Measurements from ENCODE around the gene SUPT3H.

SUPT3H gene

DNA sequence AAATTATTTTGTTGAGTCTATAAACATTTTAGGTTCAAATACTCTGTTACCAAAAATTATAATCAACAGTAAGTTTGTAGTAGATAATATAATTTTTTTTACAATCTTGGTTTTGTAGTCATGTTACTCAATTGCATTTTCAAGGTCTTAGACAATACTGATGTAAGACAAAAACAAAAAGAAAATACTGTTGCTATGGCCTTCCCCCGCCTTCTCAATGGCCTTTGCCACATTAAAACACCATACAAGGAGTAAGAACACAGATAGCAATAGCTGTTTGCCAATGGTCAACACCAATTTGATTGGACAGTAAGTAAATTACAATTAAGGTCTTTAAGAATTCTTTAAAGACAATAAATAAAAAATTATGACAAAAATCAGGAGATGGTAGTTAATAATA is 540.0 kb downstream of the SUPT3H start:
- Histone ChIP-seq H3K36me3 (ENCODE audit: control insufficient read depth, insufficient read depth, low read length) (no peaks in the 10 kb centered on the region), H3K27ac (ENCODE audit: low read depth, low read length) (no peak overlapping the region), H3K4me1 (ENCODE audit: control insufficient read depth, insufficient read depth, low read length) (no peaks in the 10 kb centered on the region; the same call in 1 of the 2 replicates), H3K27me3 (ENCODE audit: control insufficient read depth, insufficient read depth, low read length) (no peaks in the 10 kb centered on the region), H3K9me3 (ENCODE audit: control insufficient read depth, insufficient read depth, low read length) (no peaks in the 10 kb centered on the region), H3K9ac (ENCODE audit: low read depth, low read length) (no peak overlapping the region), H3K4me3 (ENCODE audit: low read depth, low read length) (no peak overlapping the region)

DNA sequence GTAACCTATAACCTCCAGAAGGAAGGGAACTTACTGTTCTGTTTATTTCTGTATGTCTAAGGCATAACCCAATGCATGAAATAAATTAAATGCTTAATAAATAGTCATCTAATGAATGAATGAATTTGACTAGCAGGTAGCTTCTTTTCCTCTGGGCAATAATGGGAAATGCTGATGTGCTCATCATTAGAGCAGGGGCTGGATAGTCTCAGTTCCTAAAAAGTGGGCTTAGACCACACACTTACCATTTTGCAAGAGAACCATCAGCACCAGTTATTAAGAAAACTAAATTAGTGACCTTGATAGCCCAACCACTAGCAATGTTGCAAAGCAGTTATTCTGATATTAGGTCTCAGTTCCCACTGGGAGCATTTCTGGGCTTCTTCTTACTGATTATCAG is 540.5 kb downstream of the SUPT3H start:
- H3K27ac ChIP-seq (ENCODE audit: low read depth, low read length): no peak overlapping the region
- H3K36me3 ChIP-seq (ENCODE audit: control insufficient read depth, insufficient read depth, low read length): no peaks in the 10 kb centered on the region
- no peak overlapping the region for H3K9ac ChIP-seq (ENCODE audit: low read depth, low read length)
- no peaks in the 10 kb centered on the region for H3K9me3 ChIP-seq (ENCODE audit: control insufficient read depth, insufficient read depth, low read length)
- no peak overlapping the region for H3K4me3 ChIP-seq (ENCODE audit: low read depth, low read length)
- H3K27me3 ChIP-seq (ENCODE audit: control insufficient read depth, insufficient read depth, low read length): no peaks in the 10 kb centered on the region
- peaks cover 4% of the 10 kb centered on the region; the same call in 1 of the 2 replicates for H3K4me1 ChIP-seq (ENCODE audit: control insufficient read depth, insufficient read depth, low read length)

DNA sequence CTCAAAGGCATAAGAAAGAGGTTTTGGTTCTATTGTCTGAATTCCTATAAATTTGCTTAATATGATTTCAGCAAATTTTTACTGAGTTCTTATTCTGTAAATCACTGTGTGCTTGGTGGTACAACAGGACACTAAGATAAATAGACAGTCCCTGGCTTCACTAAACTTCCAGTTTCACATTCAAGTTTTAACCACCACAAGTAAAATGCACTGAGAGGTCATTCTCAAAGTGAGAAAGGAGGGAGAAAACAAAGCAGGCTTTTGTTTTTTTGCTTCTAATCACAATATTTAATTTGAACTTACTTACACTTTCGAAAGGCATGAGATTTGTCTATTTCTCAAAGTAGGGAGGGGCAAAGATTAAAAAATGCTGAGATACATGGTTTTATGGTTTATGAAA is 544.5 kb downstream of the SUPT3H start:
- Histone ChIP-seq H3K36me3 (ENCODE audit: control insufficient read depth, insufficient read depth, low read length) (no peaks in the 10 kb centered on the region), H3K9me3 (ENCODE audit: control insufficient read depth, insufficient read depth, low read length) (no peaks in the 10 kb centered on the region), H3K27ac (ENCODE audit: low read depth, low read length) (no peak overlapping the region), H3K27me3 (ENCODE audit: control insufficient read depth, insufficient read depth, low read length) (no peaks in the 10 kb centered on the region), H3K4me1 (ENCODE audit: control insufficient read depth, insufficient read depth, low read length) (peaks cover 37% of the 10 kb centered on the region), H3K9ac (ENCODE audit: low read depth, low read length) (no peak overlapping the region), H3K4me3 (ENCODE audit: low read depth, low read length) (no peak overlapping the region)

DNA sequence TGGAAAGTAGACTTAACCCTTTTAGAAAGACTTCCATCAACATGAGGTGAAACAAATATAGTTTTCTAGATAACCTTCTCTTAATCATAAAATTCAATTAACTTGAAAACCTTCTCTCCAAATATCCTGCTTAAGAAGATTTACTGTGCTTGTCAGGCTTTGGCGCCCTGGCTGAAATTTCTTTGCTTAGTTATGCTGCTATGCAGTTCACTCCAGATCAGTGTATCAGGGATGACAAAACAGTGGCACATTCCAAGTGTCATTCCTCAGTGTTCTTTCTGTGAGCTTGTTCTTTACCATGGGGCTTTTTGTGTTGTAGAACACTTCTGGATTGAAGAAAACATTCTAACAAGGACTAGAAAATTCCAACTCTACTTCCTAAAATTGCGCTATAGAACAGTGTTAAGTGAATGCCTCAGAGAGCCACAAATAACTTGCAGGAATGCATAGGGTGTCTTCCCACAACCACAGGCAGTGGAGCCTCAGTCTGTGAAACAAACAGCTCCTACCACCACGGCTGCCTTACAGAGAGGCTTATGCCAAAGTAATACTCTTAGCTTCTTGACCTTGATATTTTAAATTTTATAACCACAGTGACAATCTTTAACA is 546.6 kb downstream of the SUPT3H start:
- Histone ChIP-seq H3K9me3 (ENCODE audit: control insufficient read depth, insufficient read depth, low read length) (no peaks in the 10 kb centered on the region), H3K36me3 (ENCODE audit: control insufficient read depth, insufficient read depth, low read length) (no peaks in the 10 kb centered on the region), H3K27ac (ENCODE audit: low read depth, low read length) (no peak overlapping the region), H3K27me3 (ENCODE audit: control insufficient read depth, insufficient read depth, low read length) (no peaks in the 10 kb centered on the region), H3K4me3 (ENCODE audit: low read depth, low read length) (no peak overlapping the region), H3K9ac (ENCODE audit: low read depth, low read length) (no peak overlapping the region), H3K4me1 (ENCODE audit: control insufficient read depth, insufficient read depth, low read length) (peaks cover 37% of the 10 kb centered on the region)

DNA sequence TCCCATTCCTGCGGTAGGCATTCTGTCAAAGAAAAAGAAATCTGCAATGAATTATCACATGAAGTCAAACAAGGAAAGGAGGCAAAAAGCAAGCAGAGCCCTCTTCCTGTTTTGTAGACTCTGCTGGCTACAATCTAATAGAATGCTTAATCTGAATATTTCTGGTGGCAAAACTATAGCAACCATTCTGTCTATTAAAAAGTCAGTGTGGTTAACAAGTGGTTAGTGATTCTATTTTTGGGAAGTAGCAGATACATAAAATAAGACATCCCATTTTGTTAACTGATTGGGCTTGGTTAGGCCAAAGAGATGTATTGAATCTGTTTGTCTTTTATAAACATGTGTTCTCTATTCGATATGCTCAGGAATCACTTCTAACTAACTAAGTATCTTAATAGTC is 547.9 kb downstream of the SUPT3H start:
- peaks cover 37% of the 10 kb centered on the region for H3K4me1 ChIP-seq (ENCODE audit: control insufficient read depth, insufficient read depth, low read length)
- no peak overlapping the region for H3K27ac ChIP-seq (ENCODE audit: low read depth, low read length)
- H3K27me3 ChIP-seq (ENCODE audit: control insufficient read depth, insufficient read depth, low read length): no peaks in the 10 kb centered on the region
- H3K9ac ChIP-seq (ENCODE audit: low read depth, low read length): no peak overlapping the region
- no peak overlapping the region for H3K4me3 ChIP-seq (ENCODE audit: low read depth, low read length)
- H3K9me3 ChIP-seq (ENCODE audit: control insufficient read depth, insufficient read depth, low read length): no peaks in the 10 kb centered on the region
- H3K36me3 ChIP-seq (ENCODE audit: control insufficient read depth, insufficient read depth, low read length): no peaks in the 10 kb centered on the region

DNA sequence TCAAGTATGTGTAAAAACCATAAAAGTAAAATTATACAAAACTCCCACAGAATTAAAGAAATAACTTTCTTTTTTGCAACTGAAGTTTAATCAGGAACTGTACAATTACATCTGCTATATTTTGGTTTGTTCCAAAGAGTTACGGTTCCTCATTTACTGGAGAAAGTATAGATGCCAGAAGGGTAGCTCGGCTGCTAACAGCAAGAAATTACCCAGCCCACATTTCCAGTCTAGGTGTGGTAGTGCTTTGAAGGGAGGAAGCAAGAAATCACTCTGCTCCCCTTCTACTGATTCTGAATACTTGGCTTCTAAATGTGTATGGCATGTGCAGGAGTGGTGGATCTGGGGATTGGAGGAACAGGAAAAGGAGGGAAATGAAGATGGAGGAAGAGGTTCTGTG is 549.0 kb downstream of the SUPT3H start:
- Histone ChIP-seq H3K4me3 (ENCODE audit: low read depth, low read length) (no peak overlapping the region), H3K36me3 (ENCODE audit: control insufficient read depth, insufficient read depth, low read length) (no peaks in the 10 kb centered on the region), H3K27ac (ENCODE audit: low read depth, low read length) (no peak overlapping the region), H3K9me3 (ENCODE audit: control insufficient read depth, insufficient read depth, low read length) (no peaks in the 10 kb centered on the region), H3K27me3 (ENCODE audit: control insufficient read depth, insufficient read depth, low read length) (no peaks in the 10 kb centered on the region), H3K9ac (ENCODE audit: low read depth, low read length) (no peak overlapping the region), H3K4me1 (ENCODE audit: control insufficient read depth, insufficient read depth, low read length) (peaks cover 37% of the 10 kb centered on the region)

DNA sequence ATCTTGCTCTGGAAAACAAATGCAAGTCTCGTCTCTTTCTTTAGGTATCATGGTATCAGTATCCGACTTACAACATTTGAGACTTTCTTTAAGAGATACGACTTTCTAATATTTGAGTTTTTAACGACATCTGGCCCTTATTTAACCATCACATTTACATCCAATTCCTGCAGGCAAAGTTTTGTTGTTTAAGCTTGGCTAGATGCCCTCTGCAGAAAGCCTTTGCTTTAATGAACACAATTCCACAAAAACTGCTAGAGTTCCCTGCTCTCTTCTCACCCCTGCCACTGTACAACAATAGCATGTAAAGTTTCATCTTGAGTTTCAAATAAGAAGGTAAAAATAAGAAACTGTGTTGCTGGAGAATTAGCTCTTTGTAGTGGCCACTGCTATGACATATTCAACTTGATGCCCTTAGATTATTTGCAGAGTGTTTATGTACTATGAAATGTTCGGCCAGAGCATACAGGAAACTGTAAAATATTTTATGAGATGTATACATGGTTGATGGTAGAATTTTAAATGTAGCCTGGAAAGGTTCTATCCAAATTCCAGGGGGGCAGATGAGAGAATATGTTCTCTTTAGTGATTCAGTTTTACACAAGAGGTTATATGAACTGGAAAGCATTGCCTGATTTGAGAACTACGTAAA is 551.6 kb downstream of the SUPT3H start:
- Histone ChIP-seq H3K9me3 (ENCODE audit: control insufficient read depth, insufficient read depth, low read length) (no peaks in the 10 kb centered on the region), H3K9ac (ENCODE audit: low read depth, low read length) (no peak overlapping the region), H3K27me3 (ENCODE audit: control insufficient read depth, insufficient read depth, low read length) (no peaks in the 10 kb centered on the region), H3K4me3 (ENCODE audit: low read depth, low read length) (no peak overlapping the region), H3K27ac (ENCODE audit: low read depth, low read length) (no peak overlapping the region), H3K4me1 (ENCODE audit: control insufficient read depth, insufficient read depth, low read length) (peaks cover 22% of the 10 kb centered on the region; the same call in 1 of the 2 replicates), H3K36me3 (ENCODE audit: control insufficient read depth, insufficient read depth, low read length) (no peaks in the 10 kb centered on the region)

DNA sequence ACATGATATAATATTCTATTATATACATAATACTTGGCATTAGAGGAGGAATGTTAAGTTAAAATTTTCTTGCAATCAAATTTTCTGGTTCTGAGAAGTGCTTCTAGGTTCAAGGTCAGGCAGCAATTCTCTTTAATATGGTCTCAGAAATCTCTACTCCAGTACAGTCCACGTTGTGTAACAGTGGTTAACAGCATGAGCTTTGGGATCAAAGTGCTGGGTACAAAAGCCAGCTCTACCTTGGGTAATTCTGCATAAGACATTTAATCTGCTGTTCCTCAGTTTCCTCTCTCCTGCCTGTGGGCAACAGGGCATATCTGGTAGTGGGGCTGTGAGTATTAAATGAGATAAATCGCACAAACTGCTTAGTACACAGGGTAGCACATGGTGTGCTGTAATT is 552.5 kb downstream of the SUPT3H start:
- Histone ChIP-seq H3K4me1 (ENCODE audit: control insufficient read depth, insufficient read depth, low read length) (peaks cover 13% of the 10 kb centered on the region; the same call in 1 of the 2 replicates), H3K9me3 (ENCODE audit: control insufficient read depth, insufficient read depth, low read length) (no peaks in the 10 kb centered on the region), H3K27ac (ENCODE audit: low read depth, low read length) (no peak overlapping the region), H3K9ac (ENCODE audit: low read depth, low read length) (no peak overlapping the region), H3K27me3 (ENCODE audit: control insufficient read depth, insufficient read depth, low read length) (no peaks in the 10 kb centered on the region), H3K36me3 (ENCODE audit: control insufficient read depth, insufficient read depth, low read length) (no peaks in the 10 kb centered on the region), H3K4me3 (ENCODE audit: low read depth, low read length) (no peak overlapping the region)

DNA sequence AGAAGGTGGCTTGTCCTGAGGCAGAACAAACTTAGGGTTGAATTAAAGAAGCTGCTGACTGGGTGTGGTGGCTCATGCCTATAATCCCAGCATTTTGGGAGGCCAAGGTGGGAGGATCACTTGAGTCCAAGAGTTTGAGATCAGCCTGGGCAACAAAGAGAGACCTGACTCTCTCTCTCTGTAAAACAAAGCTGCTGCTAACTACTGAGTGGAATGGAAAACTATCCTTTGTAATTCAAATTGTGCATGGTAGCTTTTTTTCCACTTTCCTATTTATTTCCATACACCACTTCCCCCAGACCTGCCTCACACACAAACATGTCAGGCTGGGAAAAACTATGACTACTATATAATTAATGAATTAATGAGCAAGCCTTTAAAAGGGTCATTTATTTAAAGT is 553.2 kb downstream of the SUPT3H start:
- no peak overlapping the region for H3K9ac ChIP-seq (ENCODE audit: low read depth, low read length)
- H3K27ac ChIP-seq (ENCODE audit: low read depth, low read length): no peak overlapping the region

DNA sequence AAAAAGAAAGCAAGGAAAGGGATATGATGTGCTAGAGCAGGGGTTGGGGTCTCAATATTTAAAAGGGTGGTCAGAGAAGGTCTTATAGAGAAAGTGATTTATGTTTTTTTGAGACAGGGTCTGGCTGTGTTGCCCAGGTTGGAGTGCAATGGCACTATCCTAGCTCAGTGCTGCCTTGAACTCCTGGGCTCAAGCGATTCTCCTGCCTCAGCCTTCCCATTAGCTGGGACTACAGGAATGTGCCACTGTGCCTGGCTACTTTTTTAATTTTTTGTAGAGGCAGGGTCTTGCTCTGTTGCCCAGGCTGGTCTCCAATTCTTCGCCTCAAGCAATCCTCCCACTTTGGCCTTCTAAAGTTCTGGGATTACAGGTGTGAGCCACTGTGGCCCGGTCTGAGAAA is 557.0 kb downstream of the SUPT3H start:
- H3K4me1 ChIP-seq (ENCODE audit: control insufficient read depth, insufficient read depth, low read length): no peaks in the 10 kb centered on the region
- no peak overlapping the region for H3K27ac ChIP-seq (ENCODE audit: low read depth, low read length)
- no peaks in the 10 kb centered on the region for H3K9me3 ChIP-seq (ENCODE audit: control insufficient read depth, insufficient read depth, low read length)
- H3K36me3 ChIP-seq (ENCODE audit: control insufficient read depth, insufficient read depth, low read length): no peaks in the 10 kb centered on the region
- H3K27me3 ChIP-seq (ENCODE audit: control insufficient read depth, insufficient read depth, low read length): no peaks in the 10 kb centered on the region
- H3K9ac ChIP-seq (ENCODE audit: low read depth, low read length): no peak overlapping the region
- H3K4me3 ChIP-seq (ENCODE audit: low read depth, low read length): no peak overlapping the region

More for the DNA sequence above, 553.2 kb downstream of the SUPT3H start:
- Histone ChIP-seq H3K36me3 (ENCODE audit: control insufficient read depth, insufficient read depth, low read length) (no peaks in the 10 kb centered on the region), H3K4me3 (ENCODE audit: low read depth, low read length) (no peak overlapping the region), H3K27me3 (ENCODE audit: control insufficient read depth, insufficient read depth, low read length) (no peaks in the 10 kb centered on the region), H3K9me3 (ENCODE audit: control insufficient read depth, insufficient read depth, low read length) (no peaks in the 10 kb centered on the region), H3K4me1 (ENCODE audit: control insufficient read depth, insufficient read depth, low read length) (peaks cover 8% of the 10 kb centered on the region; the same call in 1 of the 2 replicates)

DNA sequence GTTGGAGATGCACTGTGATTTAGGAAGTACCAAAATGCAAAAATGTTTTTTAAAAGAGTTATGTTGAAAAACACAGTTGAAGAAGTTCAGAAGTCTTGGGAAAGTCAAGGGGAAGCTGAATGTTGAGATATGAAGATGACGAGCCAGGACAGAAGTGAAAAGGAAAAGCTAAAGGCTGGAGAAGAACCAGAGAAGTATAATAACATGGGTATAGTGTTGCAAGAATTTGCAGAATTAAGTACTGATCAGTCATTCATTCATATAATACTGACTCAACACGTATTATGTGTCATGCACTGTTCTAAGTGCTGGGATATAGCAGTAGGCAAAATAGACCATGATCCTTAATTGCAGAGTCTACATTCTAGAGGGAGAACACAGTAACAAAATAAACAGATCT is 557.4 kb downstream of the SUPT3H start:
- H3K27me3 ChIP-seq (ENCODE audit: control insufficient read depth, insufficient read depth, low read length): no peaks in the 10 kb centered on the region
- no peak overlapping the region for H3K27ac ChIP-seq (ENCODE audit: low read depth, low read length)
- no peaks in the 10 kb centered on the region for H3K4me1 ChIP-seq (ENCODE audit: control insufficient read depth, insufficient read depth, low read length)
- H3K36me3 ChIP-seq (ENCODE audit: control insufficient read depth, insufficient read depth, low read length): no peaks in the 10 kb centered on the region
- no peaks in the 10 kb centered on the region for H3K9me3 ChIP-seq (ENCODE audit: control insufficient read depth, insufficient read depth, low read length)
- no peak overlapping the region for H3K4me3 ChIP-seq (ENCODE audit: low read depth, low read length)
- no peak overlapping the region for H3K9ac ChIP-seq (ENCODE audit: low read depth, low read length)

Measured in HUES48 (cell line).